HCT116 (cell line): Measurements from ENCODE around the gene RECK. TPM values are rescaled to one million over a fixed set of nuclear protein-coding genes. Genes with fewer than 3 reads are reported as not detected.

ENCODE experiments used
- ATAC-seq: fragments of 200-7000 bp; cut with Tn5 transposase; 2 replicates; pipeline ENCODE4 v1.9.1; 2020; ENCODE audit warnings: mild to moderate bottlenecking, moderate library complexity
- BruUV-seq: library from RNA; stranded (reverse); fragments of 400-500 nt; replicated peaks from 2 replicates; lab custom pipeline; 2021; lab: Mats Ljungman, UMichigan
- CTCF ChIA-PET: fragments of 300-600 bp; sonication (Branson Sonifier 250); formaldehyde crosslinking; loops from one replicate; lab custom pipeline; 2021; ENCODE audit warnings: antibody characterized with exemption; lab: Charles Lee
- POLR2A ChIA-PET: fragments of 300-600, 350-600 bp; sonication (Branson Sonifier 250); formaldehyde crosslinking; loops from one replicate; lab custom pipeline; 2021; ENCODE audit warnings: antibody characterized with exemption; lab: Charles Lee
- RAD21 ChIA-PET, 2 experiments: fragments of 300-600 bp; sonication (Branson Sonifier 250); formaldehyde crosslinking; loops; one replicate each; lab custom pipeline; 2023; ENCODE audit warnings: low total read pairs in 2 of 2; ENCODE audit not compliant: uncharacterized antibody in 2 of 2, unreplicated experiment in 2 of 2, low non-redundant PET in 1 of 2; lab: Charles Lee
- DNase-seq: peaks from one replicate; pipeline ENCODE4 v3.0.0-alpha.2; 2010; ENCODE audit warnings: low read depth, low spot score
- H2AFZ ChIP-seq: fragments of 200-600 bp; shearing (Covaris generic), sonication (generic); 2 replicates; pipeline ENCODE4 v1.6.1; 2017; ENCODE audit warnings: low read depth, mixed run types, mixed read lengths, antibody characterized with exemption, low read length; ENCODE audit not compliant: poor library complexity, severe bottlenecking
- H3K27ac ChIP-seq: 2 replicates; pipeline ENCODE4 v1.5.1; 2012; ENCODE audit warnings: low read depth, low read length
- H3K27me3 ChIP-seq: fragments of 200-600 bp; sonication (generic); 2 replicates; pipeline ENCODE4 v1.6.1; 2016; ENCODE audit warnings: mixed run types, low read length, mixed read lengths; ENCODE audit not compliant: insufficient read depth
- H3K36me3 ChIP-seq, 2 experiments: fragments of 200-500 bp in 1 of 2; fragments of 200-600 bp in 1 of 2; sonication (Bioruptor generic) in 1 of 2; sonication (generic) in 1 of 2; 2 replicates each; pipeline versions ENCODE4 v1.5.1 to v1.6.1; 2014 to 2016; ENCODE audit warnings: low read length in 2 of 2, inconsistent platforms in 1 of 2, mixed read lengths in 1 of 2, mixed run types in 1 of 2; ENCODE audit not compliant: insufficient read depth in 2 of 2, control insufficient read depth in 1 of 2
- H3K4me1 ChIP-seq, 2 experiments: fragments of 200-600 bp in 1 of 2; sonication (generic) in 1 of 2; 2 replicates each; pipeline versions ENCODE4 v1.5.1 to v1.6.1; 2012 to 2017; ENCODE audit warnings: low read length in 2 of 2, inconsistent platforms in 1 of 2, mild to moderate bottlenecking in 1 of 2, mixed read lengths in 1 of 2, mixed run types in 1 of 2, moderate library complexity in 1 of 2; ENCODE audit not compliant: insufficient read depth in 2 of 2, control insufficient read depth in 1 of 2
- H3K4me2 ChIP-seq: fragments of 200-600 bp; sonication (generic); 2 replicates; pipeline ENCODE4 v1.6.1; 2017; ENCODE audit warnings: mixed run types, low read length, mixed read lengths
- H3K4me3 ChIP-seq, 2 experiments: fragments of 200-600 bp in 1 of 2; sonication (generic) in 1 of 2; replicated peaks in 1 of 2; 2 replicates each; pipeline ENCODE4 v1.5.1; 2011 to 2016; ENCODE audit warnings: low read length in 2 of 2, control low read depth in 1 of 2, low read depth in 1 of 2, mild to moderate bottlenecking in 1 of 2, mixed read lengths in 1 of 2, mixed run types in 1 of 2
- H3K79me2 ChIP-seq: fragments of 200-600 bp; sonication (generic); 2 replicates; pipeline ENCODE4 v1.6.1; 2017; ENCODE audit warnings: mild to moderate bottlenecking, mixed run types, low read length, moderate library complexity, mixed read lengths; ENCODE audit not compliant: insufficient read depth
- H3K9ac ChIP-seq: fragments of 200-600 bp; sonication (generic); 2 replicates; pipeline ENCODE4 v1.6.1; 2016; ENCODE audit warnings: low read length, mixed read lengths
- H3K9me2 ChIP-seq: fragments of 200-600 bp; sonication (generic), shearing (Covaris generic); 2 replicates; pipeline ENCODE4 v1.6.1; 2017; ENCODE audit warnings: mixed run types, mild to moderate bottlenecking, moderate library complexity; ENCODE audit not compliant: insufficient read depth
- H3K9me3 ChIP-seq, 2 experiments: fragments of 200-500 bp in 1 of 2; fragments of 200-600 bp in 1 of 2; sonication (Bioruptor generic) in 1 of 2; sonication (generic) in 1 of 2; 2 replicates each; pipeline ENCODE4 v1.6.1; 2014 to 2017; ENCODE audit warnings: low read length in 2 of 2, mixed read lengths in 2 of 2, inconsistent platforms in 1 of 2, low read depth in 1 of 2, mild to moderate bottlenecking in 1 of 2, mixed run types in 1 of 2, moderate library complexity in 1 of 2; ENCODE audit not compliant: control insufficient read depth in 1 of 2, insufficient read depth in 1 of 2
- H4K20me1 ChIP-seq: fragments of 200-600 bp; sonication (generic), shearing (Covaris generic); 2 replicates; pipeline ENCODE4 v1.6.1; 2017; ENCODE audit warnings: mixed run types, mild to moderate bottlenecking, moderate library complexity; ENCODE audit not compliant: insufficient read depth
- CBX3 ChIP-seq: IDR thresholded peaks from 2 replicates; pipeline ENCODE4 v1.6.1; 2012; ENCODE audit warnings: low read depth
- CEBPB ChIP-seq: IDR thresholded peaks from 2 replicates; pipeline ENCODE4 v1.6.1; 2012; ENCODE audit warnings: low read depth
- EGR1 ChIP-seq: IDR thresholded peaks from 2 replicates; pipeline ENCODE4 v1.6.1; 2012; ENCODE audit warnings: low read depth
- ELF1 ChIP-seq: IDR thresholded peaks from 2 replicates; pipeline ENCODE4 v1.6.1; 2012; ENCODE audit warnings: low read depth, borderline replicate concordance
- EZH2 ChIP-seq: fragments of 200-600 bp; sonication (generic); IDR thresholded peaks from 2 replicates; pipeline ENCODE4 v1.6.1; 2017; ENCODE audit warnings: antibody characterized with exemption, mixed run types
- EZH2phosphoT487 ChIP-seq: fragments of 200-600 bp; IDR thresholded peaks from 2 replicates; pipeline ENCODE4 v1.6.1; 2018; ENCODE audit warnings: antibody characterized with exemption, borderline replicate concordance
- FOSL1 ChIP-seq: IDR thresholded peaks from 2 replicates; pipeline ENCODE4 v1.6.1; 2012; ENCODE audit warnings: low read depth
- JUND ChIP-seq: IDR thresholded peaks from 2 replicates; pipeline ENCODE4 v1.6.1; 2012
- POLR2A ChIP-seq: IDR thresholded peaks from 2 replicates; pipeline ENCODE4 v1.7.0; 2011; ENCODE audit warnings: borderline replicate concordance; ENCODE audit not compliant: insufficient read depth, insufficient read length; ENCODE audit errors: extremely low read depth
- POLR2AphosphoS5 ChIP-seq: IDR thresholded peaks from 2 replicates; pipeline ENCODE4 v1.6.1; 2011; ENCODE audit warnings: mild to moderate bottlenecking, low read depth, low read length, moderate library complexity
- SIN3A ChIP-seq: IDR thresholded peaks from 2 replicates; pipeline ENCODE4 v1.6.1; 2012; ENCODE audit warnings: low read depth
- TCF7L2 ChIP-seq: IDR thresholded peaks from 2 replicates; pipeline ENCODE4 v1.7.0; 2011; ENCODE audit warnings: borderline replicate concordance, inconsistent platforms; ENCODE audit not compliant: insufficient read depth, insufficient read length; ENCODE audit errors: extremely low read depth
- YY1 ChIP-seq: IDR thresholded peaks from 2 replicates; pipeline ENCODE4 v1.6.1; 2011; ENCODE audit warnings: low read length, low read depth, moderate library complexity, mild to moderate bottlenecking; ENCODE audit not compliant: insufficient replicate concordance; ENCODE audit errors: extremely low read depth
- ZFX ChIP-seq: fragments of 450-650 bp; IDR thresholded peaks from 2 replicates; pipeline ENCODE4 v1.6.1; 2017
- ZNF274 ChIP-seq: fragments of 200-500 bp; sonication (Bioruptor generic); IDR thresholded peaks from 2 replicates; pipeline ENCODE4 v1.6.1; 2014; ENCODE audit warnings: mild to moderate bottlenecking, low read depth, low read length, inconsistent platforms
- intact Hi-C: fragments of 100-400 bp; cut with micrococcal nuclease; formaldehyde crosslinking; loops from 2 replicates; pipeline ENCODE4 v1.10.0; 2022
- total RNA-seq: library from RNA; stranded (reverse); gene quantifications from one replicate; pipeline ENCODE4 v1.2.1, GENCODE V29; 2021; ENCODE audit not compliant: unreplicated experiment
- TF ChIP-seq, protein P1 (sequence below): IDR thresholded peaks from 2 replicates; pipeline ENCODE4 v1.6.1; 2012; ENCODE audit warnings: low read depth
- TF ChIP-seq, protein P2 (sequence below): IDR thresholded peaks from 2 replicates; pipeline ENCODE4 v1.6.1; 2011; ENCODE audit warnings: mild to moderate bottlenecking, low read length, moderate library complexity; ENCODE audit not compliant: insufficient replicate concordance; ENCODE audit errors: extremely low read depth
- TF ChIP-seq, protein P3 (sequence below): IDR thresholded peaks from 2 replicates; pipeline ENCODE4 v1.6.1; 2012
- TF ChIP-seq, protein P4 (sequence below): IDR thresholded peaks from 2 replicates; pipeline ENCODE4 v1.6.1; 2012

Gene RECK
- total RNA-seq, 1 experiment from 2014 or later, result 3.8 TPM

DNA sequence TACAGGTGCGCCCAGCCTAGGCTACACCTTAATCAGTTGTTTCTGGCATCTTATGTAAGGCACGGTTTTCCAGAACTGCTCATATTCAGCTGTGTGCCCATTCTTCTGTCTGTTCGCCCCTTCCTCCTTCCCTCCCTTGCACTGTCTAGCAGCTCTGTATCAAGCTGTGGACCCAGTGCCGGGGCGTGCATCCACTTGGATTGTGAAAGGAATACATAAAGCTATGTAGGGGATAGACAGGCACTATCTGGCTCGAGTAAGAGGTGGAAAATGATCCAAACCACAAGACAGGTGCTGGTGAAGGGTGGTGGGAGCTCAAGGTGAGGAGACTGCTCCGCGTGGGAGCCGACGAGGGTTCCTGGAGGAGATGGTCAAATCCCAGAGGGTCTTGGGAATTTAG lies 101.8 kb downstream of the RECK start (continued):
- TF ChIP-seq YY1 (no peak), CBX3 (no peak), EZH2phosphoT487 (no peak), SIN3A (no peak)

DNA sequence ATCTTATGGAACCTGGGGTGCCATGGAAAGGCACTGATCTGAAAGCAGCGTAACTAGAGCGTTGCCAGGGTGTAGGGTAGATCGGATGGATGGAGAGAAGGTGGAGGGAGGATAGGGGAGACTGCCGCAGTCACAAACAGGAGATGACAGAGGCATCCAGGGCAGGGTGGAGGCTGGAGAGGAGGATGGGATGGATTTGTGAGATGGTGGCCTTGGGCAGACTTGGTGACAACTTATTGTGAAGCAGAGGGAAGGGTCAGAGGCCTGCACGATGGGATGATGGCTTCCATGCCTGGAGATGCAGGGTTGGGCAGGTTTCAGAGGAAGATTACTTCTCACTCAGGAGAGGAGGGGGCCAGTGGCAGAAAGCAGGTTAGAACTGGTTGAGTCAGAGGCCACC lies 102.2 kb downstream of the RECK start:
- ATAC-seq (no peak), DNase-seq (no peak)
- Histone ChIP-seq H3K4me1 (peaks cover 0 to 20% of the 10 kb centered on the region in 2 experiments; a peak in 1 of 4 replicates), H3K4me2 (no peak overlapping the region), H3K9me3 (no peaks in the 10 kb centered on the region), H3K9me2 (no peaks in the 10 kb centered on the region), H3K79me2 (no peaks in the 10 kb centered on the region), H3K4me3 (no peak overlapping the region), H3K36me3 (no peaks in the 10 kb centered on the region), H3K9ac (no peak overlapping the region), H2AFZ (no peak overlapping the region), H4K20me1 (no peaks in the 10 kb centered on the region), H3K27ac (no peak overlapping the region), H3K27me3 (no peaks in the 10 kb centered on the region)
- ChIA-PET RAD21 (no interaction called here), CTCF (no interaction called here), POLR2A (no interaction called here)
- BruUV-seq, result no TSS peak
- intact Hi-C loops, result no loop called here
- TF ChIP-seq JUND, result no peak
- TF ChIP-seq ZNF274, result no peak
- TF ChIP-seq YY1, result no peak
- TF ChIP-seq ZFX, result no peak
- no peak for TF ChIP-seq CEBPB
- no peak for TF ChIP-seq EGR1
- TF ChIP-seq, protein P1, sequence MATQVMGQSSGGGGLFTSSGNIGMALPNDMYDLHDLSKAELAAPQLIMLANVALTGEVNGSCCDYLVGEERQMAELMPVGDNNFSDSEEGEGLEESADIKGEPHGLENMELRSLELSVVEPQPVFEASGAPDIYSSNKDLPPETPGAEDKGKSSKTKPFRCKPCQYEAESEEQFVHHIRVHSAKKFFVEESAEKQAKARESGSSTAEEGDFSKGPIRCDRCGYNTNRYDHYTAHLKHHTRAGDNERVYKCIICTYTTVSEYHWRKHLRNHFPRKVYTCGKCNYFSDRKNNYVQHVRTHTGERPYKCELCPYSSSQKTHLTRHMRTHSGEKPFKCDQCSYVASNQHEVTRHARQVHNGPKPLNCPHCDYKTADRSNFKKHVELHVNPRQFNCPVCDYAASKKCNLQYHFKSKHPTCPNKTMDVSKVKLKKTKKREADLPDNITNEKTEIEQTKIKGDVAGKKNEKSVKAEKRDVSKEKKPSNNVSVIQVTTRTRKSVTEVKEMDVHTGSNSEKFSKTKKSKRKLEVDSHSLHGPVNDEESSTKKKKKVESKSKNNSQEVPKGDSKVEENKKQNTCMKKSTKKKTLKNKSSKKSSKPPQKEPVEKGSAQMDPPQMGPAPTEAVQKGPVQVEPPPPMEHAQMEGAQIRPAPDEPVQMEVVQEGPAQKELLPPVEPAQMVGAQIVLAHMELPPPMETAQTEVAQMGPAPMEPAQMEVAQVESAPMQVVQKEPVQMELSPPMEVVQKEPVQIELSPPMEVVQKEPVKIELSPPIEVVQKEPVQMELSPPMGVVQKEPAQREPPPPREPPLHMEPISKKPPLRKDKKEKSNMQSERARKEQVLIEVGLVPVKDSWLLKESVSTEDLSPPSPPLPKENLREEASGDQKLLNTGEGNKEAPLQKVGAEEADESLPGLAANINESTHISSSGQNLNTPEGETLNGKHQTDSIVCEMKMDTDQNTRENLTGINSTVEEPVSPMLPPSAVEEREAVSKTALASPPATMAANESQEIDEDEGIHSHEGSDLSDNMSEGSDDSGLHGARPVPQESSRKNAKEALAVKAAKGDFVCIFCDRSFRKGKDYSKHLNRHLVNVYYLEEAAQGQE, result no peak
- TF ChIP-seq, protein P2, sequence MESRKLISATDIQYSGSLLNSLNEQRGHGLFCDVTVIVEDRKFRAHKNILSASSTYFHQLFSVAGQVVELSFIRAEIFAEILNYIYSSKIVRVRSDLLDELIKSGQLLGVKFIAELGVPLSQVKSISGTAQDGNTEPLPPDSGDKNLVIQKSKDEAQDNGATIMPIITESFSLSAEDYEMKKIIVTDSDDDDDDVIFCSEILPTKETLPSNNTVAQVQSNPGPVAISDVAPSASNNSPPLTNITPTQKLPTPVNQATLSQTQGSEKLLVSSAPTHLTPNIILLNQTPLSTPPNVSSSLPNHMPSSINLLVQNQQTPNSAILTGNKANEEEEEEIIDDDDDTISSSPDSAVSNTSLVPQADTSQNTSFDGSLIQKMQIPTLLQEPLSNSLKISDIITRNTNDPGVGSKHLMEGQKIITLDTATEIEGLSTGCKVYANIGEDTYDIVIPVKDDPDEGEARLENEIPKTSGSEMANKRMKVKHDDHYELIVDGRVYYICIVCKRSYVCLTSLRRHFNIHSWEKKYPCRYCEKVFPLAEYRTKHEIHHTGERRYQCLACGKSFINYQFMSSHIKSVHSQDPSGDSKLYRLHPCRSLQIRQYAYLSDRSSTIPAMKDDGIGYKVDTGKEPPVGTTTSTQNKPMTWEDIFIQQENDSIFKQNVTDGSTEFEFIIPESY, result no peak
- TF ChIP-seq FOSL1, result no peak
- no peak for TF ChIP-seq EZH2
- no peak for TF ChIP-seq CBX3
- TF ChIP-seq, protein P3, sequence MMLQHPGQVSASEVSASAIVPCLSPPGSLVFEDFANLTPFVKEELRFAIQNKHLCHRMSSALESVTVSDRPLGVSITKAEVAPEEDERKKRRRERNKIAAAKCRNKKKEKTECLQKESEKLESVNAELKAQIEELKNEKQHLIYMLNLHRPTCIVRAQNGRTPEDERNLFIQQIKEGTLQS, result no peak
- no peak for TF ChIP-seq ELF1
- TF ChIP-seq EZH2phosphoT487, result no peak
- TF ChIP-seq, protein P4, sequence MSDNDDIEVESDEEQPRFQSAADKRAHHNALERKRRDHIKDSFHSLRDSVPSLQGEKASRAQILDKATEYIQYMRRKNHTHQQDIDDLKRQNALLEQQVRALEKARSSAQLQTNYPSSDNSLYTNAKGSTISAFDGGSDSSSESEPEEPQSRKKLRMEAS, result no peak
- no peak for TF ChIP-seq POLR2AphosphoS5
- TF ChIP-seq POLR2A, result no peak
- TF ChIP-seq TCF7L2, result no peak
